Activated naive CD4-positive, alpha-beta T cell (primary cell): Measurements from ENCODE around the gene TBCK.

ENCODE experiments used
- DNase-seq, 4 experiments: peaks; one replicate each; lab custom pipeline; 2025; lab: John Stamatoyannopoulos, UW

The TBCK gene

DNA sequence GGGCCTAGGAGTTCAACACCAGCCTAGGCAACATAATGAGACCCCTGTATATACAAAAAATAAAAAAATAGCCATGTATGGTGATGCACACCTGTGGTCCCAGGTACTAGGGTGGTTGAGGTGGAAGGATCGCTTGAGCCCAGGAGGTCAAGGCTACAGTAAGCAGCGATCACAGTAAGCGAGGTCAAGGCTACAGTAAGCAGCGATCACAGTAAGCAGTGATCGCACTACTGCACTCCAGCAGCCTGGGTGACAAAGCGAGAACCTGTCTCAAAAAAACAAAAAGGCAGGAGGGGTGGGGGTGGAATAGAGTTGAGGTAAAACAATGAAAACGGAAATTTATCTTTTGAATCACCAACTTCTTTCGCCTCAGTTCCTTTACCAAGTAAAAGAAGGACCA lies 29.4 kb downstream of the TBCK start:
- DNase-seq = no peak

DNA sequence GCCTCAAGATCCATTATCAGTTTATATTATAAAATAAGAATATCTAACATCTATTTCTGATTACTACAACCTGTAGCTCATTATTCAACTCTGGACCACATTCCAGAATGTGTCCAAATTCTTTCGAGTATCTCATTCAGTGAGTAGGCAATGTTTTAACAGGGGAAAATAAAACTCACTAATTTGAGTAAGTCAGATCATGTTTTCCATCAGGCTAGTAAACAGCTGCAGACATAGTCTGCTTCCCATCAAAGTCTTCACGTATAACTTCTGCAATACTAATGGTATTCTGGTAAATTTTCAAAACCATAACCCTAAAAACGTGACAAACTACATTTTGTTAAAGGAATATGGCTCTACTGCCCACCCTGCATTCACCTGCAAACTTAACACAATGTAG lies 31.8 kb downstream of the TBCK start:
- DNase-seq = no peak

DNA sequence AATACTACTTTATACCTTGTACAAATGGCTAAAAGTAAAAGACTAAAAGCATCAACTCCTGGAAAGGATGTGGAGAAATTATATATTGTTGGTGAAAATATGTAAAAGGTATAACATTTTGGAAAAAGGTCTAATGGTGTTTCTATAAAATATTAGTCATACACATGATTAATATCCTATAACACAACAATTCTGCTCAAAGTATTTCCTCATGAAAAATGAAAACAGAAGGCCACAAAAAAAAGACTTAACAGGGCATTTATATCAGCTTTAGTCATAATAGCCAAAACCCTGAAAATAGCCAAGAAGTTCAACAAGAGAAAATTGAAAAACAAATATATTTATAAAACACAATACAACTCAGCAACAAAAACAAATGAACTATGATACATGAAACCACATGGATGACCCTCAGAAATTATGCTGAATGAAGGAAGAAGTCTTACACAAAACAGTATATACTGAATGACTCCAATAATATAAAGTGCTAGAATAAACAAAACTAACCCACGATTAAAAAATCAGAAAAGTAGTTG lies 38.8 kb downstream of the TBCK start:
- no peak for DNase-seq

DNA sequence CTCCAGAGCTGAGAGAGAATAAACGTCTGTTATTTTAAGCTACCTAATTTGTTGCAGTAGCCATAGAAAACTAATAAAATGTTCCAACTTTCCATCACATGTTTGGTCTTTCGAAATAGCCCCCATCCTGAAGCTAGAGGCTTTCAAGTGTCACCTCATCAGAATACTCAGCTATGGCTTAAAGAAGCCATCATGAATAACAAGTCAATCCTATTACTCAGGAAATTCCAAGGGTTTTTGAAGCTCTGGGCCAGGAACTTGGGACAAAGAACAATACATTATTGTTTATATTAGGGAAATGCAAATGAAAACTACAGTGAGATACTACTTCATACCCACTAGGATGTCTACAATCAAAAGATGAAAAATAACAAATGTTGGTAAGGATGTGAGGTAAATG lies 42.2 kb downstream of the TBCK start:
- DNase-seq = no peak

DNA sequence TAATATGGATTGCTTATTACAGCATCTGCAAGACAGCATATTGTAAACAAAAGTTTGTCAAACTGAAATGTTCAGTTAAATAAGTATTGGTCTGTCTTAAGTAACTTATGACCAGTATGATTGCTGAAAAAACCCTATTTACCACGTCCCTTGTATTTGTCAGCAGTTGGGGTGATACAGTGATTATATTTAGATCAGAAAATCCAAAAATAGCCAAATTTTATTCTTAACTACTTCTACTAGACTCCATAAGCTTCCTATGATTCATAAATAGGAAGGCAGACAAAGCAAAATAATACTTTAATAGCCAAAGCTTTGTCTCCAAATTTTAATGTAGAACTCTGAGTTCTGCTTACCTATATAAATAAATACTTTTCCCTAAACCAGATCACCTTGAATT lies 45.3 kb downstream of the TBCK start:
- no peak for DNase-seq

DNA sequence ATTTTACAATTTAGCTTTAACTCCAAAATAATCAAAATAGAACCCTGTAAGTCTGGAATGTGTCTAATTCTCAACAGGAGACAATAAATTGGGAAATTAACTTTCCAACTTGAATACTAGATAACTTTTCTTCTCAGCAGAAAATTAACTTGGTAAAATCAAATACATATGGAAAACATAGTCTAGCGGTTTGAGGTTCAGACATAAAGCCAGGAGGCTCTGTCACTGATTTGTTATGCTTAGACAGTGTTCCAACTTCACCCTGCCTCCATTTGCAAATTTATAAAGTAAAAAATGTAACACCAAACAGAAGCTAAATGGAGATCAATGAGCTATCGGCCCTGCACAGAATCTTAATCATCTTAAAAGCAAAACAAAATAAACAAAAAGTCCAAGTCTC lies 46.3 kb downstream of the TBCK start:
- DNase-seq = no peak

DNA sequence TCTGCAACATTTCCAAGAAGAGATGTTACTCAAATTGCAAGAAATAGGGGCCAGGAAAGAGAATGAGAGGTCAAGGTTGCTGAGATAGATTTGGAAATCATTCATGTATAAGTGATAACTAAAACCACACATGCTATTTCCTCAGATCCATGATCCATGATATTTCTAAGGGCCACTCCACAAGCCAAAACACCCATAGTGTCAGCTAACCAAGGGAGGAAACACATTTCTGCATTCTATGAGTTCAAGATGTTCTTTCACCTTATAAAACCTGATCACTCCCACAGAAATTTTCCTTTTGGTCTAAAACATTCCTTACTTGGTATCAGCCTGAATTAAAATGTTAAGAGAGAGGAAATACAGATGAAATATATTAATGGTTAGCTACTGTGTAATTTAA lies 47.2 kb downstream of the TBCK start:
- no peak for DNase-seq

DNA sequence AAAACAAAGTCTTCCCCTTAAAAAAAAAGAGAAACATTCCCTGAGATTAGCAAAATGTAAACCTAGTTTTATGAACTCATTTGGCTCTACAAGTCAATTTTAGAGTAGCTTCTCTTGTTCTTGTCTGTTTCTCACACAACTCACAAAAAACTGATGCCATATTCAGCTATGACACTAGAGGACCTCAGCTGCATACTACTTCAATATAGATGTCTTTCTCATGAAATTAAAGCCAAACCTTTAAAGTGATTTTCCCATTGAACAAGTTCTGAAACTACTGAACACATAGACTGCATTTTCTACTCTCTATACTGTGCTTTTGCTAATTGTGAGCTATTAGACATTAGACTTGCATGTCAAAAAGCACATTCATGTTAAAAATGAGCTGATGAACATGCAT lies 49.8 kb downstream of the TBCK start:
- no peak for DNase-seq

DNA sequence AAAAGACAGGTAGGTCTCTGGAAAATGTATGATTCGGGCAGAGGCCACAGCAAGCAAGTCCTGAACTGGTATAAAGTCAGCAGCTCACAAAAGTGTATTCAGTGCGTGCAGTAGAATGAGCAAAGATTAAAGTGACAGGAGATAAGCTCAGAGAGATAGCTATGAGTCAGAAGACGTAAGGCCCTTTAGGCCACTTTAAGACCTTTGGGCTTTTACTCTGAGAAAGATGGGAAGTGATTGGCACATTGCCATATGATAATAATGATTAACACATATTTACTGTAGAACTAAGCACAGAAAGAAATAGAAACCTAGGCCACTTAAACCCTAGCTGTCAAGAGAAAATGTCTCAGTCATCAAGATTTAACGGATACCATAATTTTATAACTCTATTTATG lies 51.7 kb downstream of the TBCK start:
- DNase-seq = no peak

DNA sequence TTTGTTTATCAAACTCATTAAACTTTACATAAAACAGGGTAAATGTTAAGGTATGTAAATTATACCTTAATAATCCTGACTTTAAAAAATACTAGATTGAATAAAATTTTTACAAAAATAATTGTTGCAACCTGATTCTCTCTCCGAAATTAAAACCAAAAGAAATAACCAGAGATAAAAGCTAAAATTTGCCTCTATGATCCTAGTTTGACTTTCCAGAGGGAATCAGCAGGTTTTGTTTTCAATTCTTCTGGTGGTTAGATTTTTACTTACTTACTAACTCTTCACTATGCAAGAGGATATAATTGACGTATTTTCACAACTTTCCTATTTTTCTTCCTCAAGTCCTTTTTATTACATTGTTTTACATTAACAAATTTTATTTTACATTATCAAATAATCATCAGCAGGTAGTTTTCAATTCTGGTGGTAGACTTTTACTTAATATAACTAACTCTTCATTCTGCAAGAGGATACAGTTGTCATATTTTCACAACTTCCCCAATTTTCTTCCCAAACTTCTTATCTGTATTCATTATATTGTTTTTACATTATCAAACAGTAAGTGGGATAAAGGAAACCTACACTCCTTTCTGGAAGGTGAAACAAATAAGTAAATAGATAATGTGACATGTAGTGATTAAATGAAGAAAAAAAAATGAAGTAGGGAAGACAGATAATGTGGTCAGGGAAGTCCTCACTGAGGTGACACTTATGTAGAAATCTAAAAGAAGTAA lies 52.2 kb downstream of the TBCK start:
- DNase-seq = no peak

DNA sequence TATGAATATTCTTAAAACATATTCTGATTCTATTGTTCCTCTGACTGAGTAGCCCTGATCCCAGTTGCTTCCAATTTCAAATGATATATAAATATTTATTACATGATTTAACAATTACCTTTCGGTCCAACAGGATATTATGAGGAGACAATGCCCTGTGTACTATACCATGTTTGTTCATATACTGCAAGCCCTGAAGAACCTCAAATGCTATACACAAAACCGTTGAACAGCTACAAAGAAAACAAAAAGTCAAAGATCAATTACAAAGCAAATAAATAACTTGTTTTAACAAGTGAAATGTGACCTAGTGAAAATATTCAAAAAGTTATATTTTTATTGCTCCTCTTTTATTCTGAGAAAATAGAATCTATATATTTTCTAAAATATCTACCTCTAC lies 54.0 kb downstream of the TBCK start:
- no peak for DNase-seq

DNA sequence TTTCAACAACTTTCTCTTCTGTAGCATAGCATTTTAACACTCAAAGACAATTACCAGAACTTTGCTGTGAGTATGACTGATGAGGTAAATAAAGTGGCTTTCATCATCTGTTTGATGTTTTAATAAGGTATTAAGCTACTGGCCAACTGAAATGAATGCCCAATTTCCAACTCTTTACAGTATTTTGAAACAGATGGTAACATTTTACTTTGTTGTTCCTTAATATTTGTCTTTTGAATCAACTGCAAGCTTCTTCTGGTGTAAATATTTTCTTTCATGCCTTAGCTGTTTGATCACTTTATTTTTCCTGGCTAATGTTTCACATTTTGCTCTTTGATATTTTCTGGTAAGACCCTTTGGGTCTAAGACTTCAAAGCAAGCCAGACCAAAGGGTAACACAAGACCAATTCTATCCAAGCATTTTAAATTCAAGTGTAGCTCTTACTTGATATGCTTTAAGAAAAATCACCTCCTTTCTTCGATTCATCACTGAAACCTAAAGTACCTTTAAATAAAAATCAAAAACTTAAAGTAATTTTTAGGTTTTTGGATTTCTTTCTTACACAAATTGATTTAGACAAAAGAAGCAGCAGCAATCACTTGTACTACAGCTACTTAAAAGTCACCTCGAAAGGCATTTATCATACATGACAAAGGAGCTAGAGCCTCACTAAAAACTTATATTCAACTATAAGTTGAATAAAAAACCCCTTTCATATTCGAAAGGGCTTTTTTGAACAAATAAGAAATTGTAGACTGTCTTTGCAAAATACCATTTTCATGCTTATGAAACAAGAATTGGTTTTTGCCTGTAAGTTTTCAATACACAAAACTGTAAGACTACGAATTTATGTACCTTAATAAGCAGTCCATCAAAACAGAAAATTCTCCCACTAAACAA lies 57.6 kb downstream of the TBCK start:
- DNase-seq = no peak

DNA sequence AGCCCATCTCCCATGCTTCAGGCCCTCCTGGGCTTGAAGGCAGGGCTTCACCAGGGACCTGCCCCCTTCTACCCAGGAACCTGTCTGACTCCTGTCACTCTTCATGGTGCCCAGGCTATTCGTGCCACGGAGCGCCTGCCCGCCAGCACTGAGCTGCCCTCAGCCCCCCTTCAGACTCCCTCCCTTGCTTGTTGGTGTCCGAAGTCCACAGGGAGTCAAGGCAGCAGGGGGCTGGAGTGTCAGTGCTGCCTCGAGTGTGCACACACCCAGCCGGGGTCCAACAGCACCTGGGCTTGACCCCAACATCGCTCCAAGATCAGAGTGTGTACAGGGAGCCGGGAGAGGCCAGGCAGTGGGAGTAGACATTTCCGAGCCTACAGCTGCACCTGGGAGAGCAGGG lies 59.8 kb downstream of the TBCK start:
- no peak for DNase-seq

DNA sequence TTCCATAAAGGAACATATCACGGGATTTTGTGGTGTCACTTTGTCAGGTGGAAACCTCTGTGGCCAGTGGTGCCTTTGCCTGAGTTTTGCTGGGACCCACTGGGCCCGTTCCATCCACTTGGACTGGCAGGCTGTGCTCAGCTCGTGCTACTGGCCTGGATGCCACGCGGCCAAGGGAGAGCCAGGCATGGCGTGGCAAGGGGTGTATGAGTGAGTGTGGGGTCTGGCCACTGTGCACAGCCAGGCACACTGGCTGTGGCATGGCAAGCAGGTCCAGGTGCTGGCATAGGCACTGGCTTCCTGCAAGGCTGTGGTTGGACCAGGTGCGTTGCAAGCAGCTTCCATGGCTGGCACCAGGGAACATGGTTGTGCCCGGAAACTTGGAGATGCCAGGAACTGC lies 60.8 kb downstream of the TBCK start:
- no peak for DNase-seq

DNA sequence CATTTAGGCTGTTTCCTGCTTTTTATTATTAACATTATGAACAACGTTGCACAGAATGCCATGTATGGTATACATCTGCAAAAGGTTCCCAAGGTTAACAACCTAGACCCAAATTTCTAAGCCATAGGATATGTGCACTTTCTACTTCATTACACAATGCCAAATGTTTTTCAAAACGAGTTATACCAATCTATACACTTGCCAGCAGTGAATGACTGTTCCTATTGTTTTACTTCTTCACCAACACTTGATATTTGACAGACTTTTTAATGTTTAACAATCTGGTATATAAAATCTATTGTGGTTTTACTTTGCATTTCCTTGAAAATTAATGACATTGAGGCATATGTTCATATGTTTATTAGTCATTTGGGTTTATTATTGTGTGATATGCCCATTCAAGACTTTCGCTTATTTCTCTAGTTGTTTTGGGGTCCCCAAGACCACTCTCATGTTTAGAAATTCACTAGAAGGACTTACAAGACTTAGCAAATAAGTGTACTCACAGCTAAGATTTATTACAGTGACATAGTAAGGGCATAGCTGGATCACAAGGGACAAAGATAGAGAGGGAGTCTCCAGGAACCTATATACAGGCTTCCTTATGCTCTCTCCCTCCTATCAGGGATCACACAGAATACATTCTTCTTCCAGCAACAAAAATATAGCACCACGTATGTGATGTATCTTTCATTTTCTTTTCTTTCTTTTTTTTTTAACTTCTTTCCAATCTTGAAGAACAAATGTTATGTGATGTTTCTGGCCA lies 62.5 kb downstream of the TBCK start:
- DNase-seq = no peak

DNA sequence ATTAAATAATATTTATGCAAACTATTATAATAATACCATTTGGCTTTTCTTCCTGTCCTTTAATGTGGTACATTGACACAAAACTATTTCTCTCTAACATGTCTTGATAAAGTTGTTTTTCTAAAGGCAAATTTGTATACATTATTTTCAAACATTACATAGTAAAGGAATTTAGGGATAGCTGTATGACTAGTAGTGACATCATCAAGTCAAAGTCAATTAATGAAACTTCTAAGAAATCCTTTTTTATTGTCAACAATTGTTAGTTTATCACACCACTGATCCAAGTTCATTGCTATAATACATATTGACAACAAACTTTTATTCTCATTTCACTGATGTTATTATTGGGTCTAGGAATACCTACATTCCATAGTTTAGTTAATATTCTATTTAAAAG lies 68.4 kb downstream of the TBCK start:
- DNase-seq = no peak

DNA sequence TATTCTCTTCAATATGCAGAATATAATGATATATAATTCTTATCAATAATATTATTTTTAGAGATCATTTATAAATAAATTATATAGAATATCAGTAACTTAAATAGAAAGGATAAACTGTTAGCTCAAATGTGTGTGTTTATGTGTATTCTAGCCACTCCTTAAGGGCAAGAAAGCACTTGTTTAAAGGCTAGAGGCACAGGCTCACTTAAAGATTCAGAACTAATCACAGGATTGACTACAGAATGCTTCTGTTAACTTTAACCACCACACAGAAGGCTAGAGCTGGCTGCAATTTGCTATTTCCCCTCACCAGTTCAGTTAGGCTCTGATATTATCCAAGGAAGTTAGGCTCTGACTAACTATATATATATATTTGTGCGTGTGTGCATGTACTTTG lies 69.6 kb downstream of the TBCK start:
- DNase-seq = no peak

DNA sequence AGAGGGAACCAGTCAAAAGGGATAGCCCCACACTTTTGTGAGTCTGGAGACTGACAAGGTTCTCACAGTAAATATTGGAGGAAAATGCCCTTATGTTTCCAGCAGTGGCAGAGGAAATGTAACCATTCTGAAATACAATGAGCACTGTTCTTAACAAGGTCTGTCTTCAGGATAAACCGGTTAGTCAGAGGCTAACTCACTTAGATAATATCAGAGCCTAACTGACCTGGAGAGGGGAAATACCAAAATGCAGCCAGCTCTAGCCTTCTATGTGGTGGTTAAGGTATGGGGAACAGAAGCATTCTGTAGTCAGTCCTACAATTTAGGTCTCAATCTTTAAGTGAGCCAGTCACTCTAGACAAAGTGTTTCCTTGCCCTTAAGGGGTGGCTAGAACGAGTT lies 70.8 kb downstream of the TBCK start:
- no peak for DNase-seq

DNA sequence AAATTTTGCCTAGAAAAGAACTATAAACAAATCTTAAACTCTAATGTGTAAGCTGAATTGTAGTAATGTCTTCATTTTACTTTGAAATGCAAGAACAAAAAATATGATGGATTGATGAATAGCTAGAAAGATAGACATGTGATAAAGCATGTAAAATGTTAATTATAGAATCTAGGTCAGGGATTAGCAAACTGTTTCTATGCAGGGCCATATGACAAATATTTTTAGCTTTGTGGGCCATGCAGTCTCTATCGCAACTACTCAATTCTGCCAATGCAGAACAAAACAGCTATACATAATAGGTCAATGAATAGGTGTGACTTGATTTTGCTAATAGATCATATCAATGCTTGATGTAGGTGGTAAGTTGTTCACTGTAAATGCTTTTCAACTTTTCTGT lies 75.3 kb downstream of the TBCK start:
- DNase-seq = no peak

DNA sequence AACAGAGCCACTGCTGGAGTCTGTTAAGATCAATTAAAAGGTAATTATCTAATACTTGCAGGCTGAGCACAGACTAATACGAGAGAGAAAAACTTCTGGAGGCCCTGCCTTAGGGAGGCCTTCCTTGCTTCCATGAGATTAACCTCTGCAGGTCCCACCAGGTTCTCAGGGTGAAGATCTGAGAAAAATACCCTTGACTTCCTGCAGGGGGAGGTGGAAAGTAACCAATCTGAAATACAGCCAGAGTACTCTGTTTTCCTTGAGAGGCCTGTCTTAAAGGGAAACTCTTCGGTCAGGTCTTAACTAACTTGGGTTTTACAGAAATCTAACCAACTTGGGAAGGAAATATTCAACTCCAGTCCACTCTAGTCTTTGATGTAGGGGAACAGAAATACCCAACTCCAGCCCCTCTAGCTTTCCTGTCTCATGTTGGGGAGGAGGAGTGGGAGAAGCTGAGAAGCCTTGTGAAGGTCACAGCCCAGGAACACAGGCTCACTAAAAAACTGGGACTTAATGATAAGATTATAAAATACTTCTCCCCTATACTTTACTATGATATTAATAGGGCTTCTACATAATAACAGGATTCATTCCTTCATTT lies 77.1 kb downstream of the TBCK start:
- no peak for DNase-seq

DNA sequence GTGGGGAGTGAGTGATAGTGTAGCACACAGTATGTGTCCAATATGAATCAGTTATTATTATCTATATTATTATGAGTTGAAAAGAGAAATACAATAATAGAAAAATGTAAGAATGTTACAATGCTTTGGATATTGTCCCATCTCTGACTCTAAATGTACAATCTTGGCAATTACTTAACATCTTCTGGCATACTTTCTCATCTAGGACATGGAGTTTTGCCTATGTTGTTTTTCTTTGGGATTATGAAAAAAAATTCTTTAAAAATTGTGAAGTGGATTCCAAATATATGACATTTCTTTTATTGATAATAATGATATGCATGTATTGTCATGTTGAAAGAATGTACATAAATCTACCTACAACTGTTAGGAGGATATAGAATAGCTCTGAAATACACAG lies 84.1 kb downstream of the TBCK start:
- DNase-seq = no peak

DNA sequence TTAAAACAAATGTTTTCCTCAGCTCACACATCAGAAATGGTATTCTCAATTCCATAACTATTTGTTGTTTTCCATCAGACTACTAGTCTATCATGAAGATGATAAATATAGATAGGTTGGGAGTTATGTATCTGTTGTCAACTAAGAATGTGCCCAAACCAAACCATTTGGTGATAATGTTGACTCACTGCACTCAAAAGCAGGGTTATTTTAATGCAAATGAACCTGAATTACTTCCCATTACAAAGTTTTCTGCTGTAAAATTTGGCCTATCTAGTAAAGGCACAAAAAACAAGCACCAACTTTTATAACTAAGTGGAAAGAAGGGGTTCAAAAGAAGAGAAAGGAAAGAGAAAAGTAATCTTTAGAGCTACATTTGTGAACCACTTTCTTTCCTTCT lies 93.5 kb downstream of the TBCK start:
- DNase-seq = no peak
